HepG2 (cell line): Measurements from ENCODE around the gene RNF114. TPM values are rescaled to one million over a fixed set of nuclear protein-coding genes. Genes with fewer than 3 reads are reported as not detected.

Experiments
- ATAC-seq: fragments of 200-7000 bp; cut with Tn5 transposase; 3 replicates; pipeline ENCODE4 v1.9.1; 2020; ENCODE audit warnings: mild to moderate bottlenecking, moderate library complexity
- BruUV-seq: library from RNA; stranded (reverse); fragments of 400-500 nt; replicated peaks from 2 replicates; lab custom pipeline; 2021; lab: Mats Ljungman, UMichigan
- CTCF ChIA-PET: fragments of 300-600 bp; formaldehyde crosslinking; extraction: SDS; loops from one replicate; lab custom pipeline; 2021; ENCODE audit warnings: low total read pairs, inconsistent platforms, low intra/inter-chr PET ratio; lab: Yijun Ruan, JAX
- POLR2A ChIA-PET: fragments of 350-600 bp; sonication (Branson Sonifier 250); formaldehyde crosslinking; loops from one replicate; lab custom pipeline; 2020; ENCODE audit warnings: antibody characterized with exemption, inconsistent platforms; lab: Yijun Ruan, JAX
- DNase-seq: peaks from one replicate; pipeline ENCODE4 v3.0.0-alpha.2; 2015; ENCODE audit warnings: low spot score
- FAIRE-seq: peaks from 3 replicates; lab custom pipeline; 2011; peaks lifted over from hg19 to GRCh38; lab: Jason Lieb, UNC
- H2AFZ ChIP-seq: one replicate; pipeline ENCODE4 v1.6.1; 2011; ENCODE audit warnings: low read length, inconsistent platforms
- H3K27ac ChIP-seq: fragments of 300-600 bp; 3 replicates; pipeline ENCODE4 v1.8.0; 2011; ENCODE audit warnings: mixed run types, mild to moderate bottlenecking, mixed read lengths, low read length, inconsistent platforms; ENCODE audit not compliant: insufficient read depth; ENCODE audit errors: extremely low read length
- H3K27me3 ChIP-seq, 2 experiments: fragments of 200-600 bp in 1 of 2; 2 replicates in 1 of 2; 3 replicates in 1 of 2; pipeline versions ENCODE4 v1.6.0 to v1.8.0; 2011; ENCODE audit warnings: low read length in 2 of 2, mild to moderate bottlenecking in 2 of 2, moderate library complexity in 2 of 2, inconsistent platforms in 1 of 2; ENCODE audit not compliant: insufficient read depth in 2 of 2, control insufficient read depth in 1 of 2
- H3K36me3 ChIP-seq, 2 experiments: fragments of 200-600 bp in 1 of 2; replicated peaks in 1 of 2; 2 replicates in 1 of 2; 3 replicates in 1 of 2; pipeline versions ENCODE4 v1.5.1 to v1.8.0; 2011; ENCODE audit warnings: low read length in 2 of 2, inconsistent platforms in 1 of 2; ENCODE audit not compliant: insufficient read depth in 2 of 2, control insufficient read depth in 1 of 2
- H3K4me1 ChIP-seq: 2 replicates; pipeline ENCODE4 v1.5.1; 2012; ENCODE audit warnings: low read length, inconsistent platforms; ENCODE audit not compliant: insufficient read depth
- H3K4me2 ChIP-seq: 2 replicates; pipeline ENCODE4 v1.6.0; 2011; ENCODE audit warnings: low read depth, low read length, inconsistent platforms
- H3K4me3 ChIP-seq, 3 experiments: fragments of 200-600 bp in 1 of 3; sonication (generic), shearing (Covaris generic) in 1 of 3; replicated peaks in 1 of 3; 2 replicates each; pipeline ENCODE4 v1.5.1; 2011 to 2016; ENCODE audit warnings: low read length in 3 of 3, inconsistent platforms in 2 of 3, low read depth in 2 of 3, mild to moderate bottlenecking in 2 of 3, control low read depth in 1 of 3, mixed read lengths in 1 of 3; ENCODE audit not compliant: insufficient read depth in 1 of 3
- H3K79me2 ChIP-seq: one replicate; pipeline ENCODE4 v1.6.1; 2011; ENCODE audit warnings: low read length, inconsistent platforms; ENCODE audit not compliant: insufficient read depth
- H3K9ac ChIP-seq: 2 replicates; pipeline ENCODE4 v1.6.0; 2011; ENCODE audit warnings: mild to moderate bottlenecking, low read depth, low read length, inconsistent platforms; ENCODE audit not compliant: insufficient read depth
- H3K9me3 ChIP-seq: 2 replicates; pipeline ENCODE4 v1.5.1; 2012; ENCODE audit warnings: mild to moderate bottlenecking, low read length
- H4K20me1 ChIP-seq: 2 replicates; pipeline ENCODE4 v1.6.0; 2011; ENCODE audit warnings: inconsistent platforms, mild to moderate bottlenecking, low read length, moderate library complexity; ENCODE audit not compliant: insufficient read depth
- BHLHE40 ChIP-seq: IDR thresholded peaks from 2 replicates; pipeline ENCODE4 v1.6.1; 2011; ENCODE audit warnings: low read length, improper control_type of control experiment
- CC2D1A ChIP-seq: sonication (generic); formaldehyde crosslinking; IDR thresholded peaks from 2 replicates; pipeline ENCODE4 v1.8.1; 2023; ENCODE audit warnings: mild to moderate bottlenecking, missing genetic modification reagents
- GTF3A ChIP-seq: sonication (generic); formaldehyde crosslinking; conservative IDR thresholded peaks from 2 replicates; pipeline ENCODE4 v1.4.0; 2020; ENCODE audit warnings: mild to moderate bottlenecking, missing genetic modification reagents
- IKZF4 ChIP-seq: sonication (generic); formaldehyde crosslinking; IDR thresholded peaks from 2 replicates; pipeline ENCODE4 v1.5.1; 2020; ENCODE audit warnings: borderline replicate concordance, mild to moderate bottlenecking, low read depth, missing genetic modification reagents; ENCODE audit errors: not compliant biosample characterization
- KAT7 ChIP-seq: IDR thresholded peaks from 2 replicates; pipeline ENCODE4 v1.6.1; 2018; ENCODE audit warnings: borderline replicate concordance, missing compliant biosample characterization
- KLF13 ChIP-seq: sonication (generic); formaldehyde crosslinking; IDR thresholded peaks from 2 replicates; pipeline ENCODE4 v1.4.0; 2020; ENCODE audit warnings: mild to moderate bottlenecking, missing genetic modification reagents
- MTA3 ChIP-seq: sonication (generic); formaldehyde crosslinking; IDR thresholded peaks from 2 replicates; pipeline ENCODE4 v1.4.0; 2020; ENCODE audit warnings: missing genetic modification reagents
- NR2F6 ChIP-seq, 2 experiments: IDR thresholded peaks; 2 replicates each; pipeline ENCODE4 v1.6.1; 2016; ENCODE audit warnings: antibody characterized with exemption in 1 of 2, mild to moderate bottlenecking in 1 of 2
- ONECUT2 ChIP-seq: sonication (generic); formaldehyde crosslinking; IDR thresholded peaks from 2 replicates; pipeline ENCODE4 v1.4.0; 2020; ENCODE audit warnings: missing genetic modification reagents
- PHB2 ChIP-seq: fragments of 450-650 bp; IDR thresholded peaks from 2 replicates; pipeline ENCODE4 v1.6.1; 2018; ENCODE audit not compliant: partially characterized antibody
- TOPORS ChIP-seq: sonication (generic); formaldehyde crosslinking; IDR thresholded peaks from 2 replicates; pipeline ENCODE4 v1.8.0; 2023; ENCODE audit warnings: mild to moderate bottlenecking, missing genetic modification reagents
- XRCC5 ChIP-seq: fragments of 200-400 bp; formaldehyde crosslinking; optimal IDR thresholded peaks from 2 replicates; pipeline ENCODE3; 2017; ENCODE audit warnings: mild to moderate bottlenecking, low read length
- ZNF292 ChIP-seq: sonication (generic); formaldehyde crosslinking; IDR thresholded peaks from 2 replicates; pipeline ENCODE4 v1.8.1; 2022; ENCODE audit warnings: mild to moderate bottlenecking, low read depth, missing genetic modification reagents, borderline replicate concordance
- ZNF589 ChIP-seq: sonication (generic); formaldehyde crosslinking; conservative IDR thresholded peaks from 2 replicates; pipeline ENCODE4 v1.8.0; 2022; ENCODE audit warnings: mild to moderate bottlenecking, moderate library complexity, missing genetic modification reagents
- WGBS: methylation state at CpG from one replicate; pipeline ENCODE4 v1.1.6; 2017; ENCODE audit warnings: low lambda C conversion rate; 5-methylcytosine and 5-hydroxymethylcytosine counted together
- in situ Hi-C: cut with HindIII; loops from 2 replicates; pipeline ENCODE4 v1.10.0; 2017; ENCODE audit warnings: low pct_unique_long_range_greater_than_20kb; ENCODE audit not compliant: extremely low pct_ligation_motif_present
- intact Hi-C: fragments of 100-400 bp; cut with micrococcal nuclease; formaldehyde crosslinking; loops from one replicate; pipeline ENCODE4 v1.10.0; 2022; ENCODE audit not compliant: unreplicated experiment
- polyA plus RNA-seq, 8 experiments: library from polyadenylated mRNA; depleted of rRNA in 3 of 8; stranded (reverse) in 7 of 8; unstranded in 1 of 8; fragments of >200 nt; fragmentation: Illumina TruSeq in 4 of 8; extraction: Trizol in 4 of 8; gene quantifications; 2 replicates each; pipeline versions ENCODE4 v1.2.1 to v1.2.3, GENCODE V29; 2011 to 2016; ENCODE audit warnings: low read depth in 4 of 8, missing spikeins in 1 of 8, mixed read lengths in 1 of 8; ENCODE audit not compliant: insufficient read depth in 1 of 8
- total RNA-seq, 5 experiments: library from RNA; depleted of rRNA; stranded (reverse); fragments of >200 nt; fragmentation: Illumina TruSeq; extraction: Trizol; gene quantifications; 2 replicates each; pipeline ENCODE4 v1.2.3, GENCODE V29; 2016; ENCODE audit warnings: low read depth in 1 of 5
- TF ChIP-seq, protein P1 (sequence below): sonication (generic); formaldehyde crosslinking; IDR thresholded peaks from 2 replicates; pipeline ENCODE4 v1.9.0; 2021; ENCODE audit warnings: missing genetic modification reagents, borderline replicate concordance
- TF ChIP-seq, protein P2 (sequence below): sonication (generic); formaldehyde crosslinking; IDR thresholded peaks from 2 replicates; pipeline ENCODE4 v1.4.0; 2020; ENCODE audit warnings: missing genetic modification reagents

The RNF114 gene
- total and polyA plus RNA-seq, 2 of the 13 experiments (the other 11 are each of a cell fraction or from before 2014, with no cell fraction given) = 119 to 126 TPM

DNA sequence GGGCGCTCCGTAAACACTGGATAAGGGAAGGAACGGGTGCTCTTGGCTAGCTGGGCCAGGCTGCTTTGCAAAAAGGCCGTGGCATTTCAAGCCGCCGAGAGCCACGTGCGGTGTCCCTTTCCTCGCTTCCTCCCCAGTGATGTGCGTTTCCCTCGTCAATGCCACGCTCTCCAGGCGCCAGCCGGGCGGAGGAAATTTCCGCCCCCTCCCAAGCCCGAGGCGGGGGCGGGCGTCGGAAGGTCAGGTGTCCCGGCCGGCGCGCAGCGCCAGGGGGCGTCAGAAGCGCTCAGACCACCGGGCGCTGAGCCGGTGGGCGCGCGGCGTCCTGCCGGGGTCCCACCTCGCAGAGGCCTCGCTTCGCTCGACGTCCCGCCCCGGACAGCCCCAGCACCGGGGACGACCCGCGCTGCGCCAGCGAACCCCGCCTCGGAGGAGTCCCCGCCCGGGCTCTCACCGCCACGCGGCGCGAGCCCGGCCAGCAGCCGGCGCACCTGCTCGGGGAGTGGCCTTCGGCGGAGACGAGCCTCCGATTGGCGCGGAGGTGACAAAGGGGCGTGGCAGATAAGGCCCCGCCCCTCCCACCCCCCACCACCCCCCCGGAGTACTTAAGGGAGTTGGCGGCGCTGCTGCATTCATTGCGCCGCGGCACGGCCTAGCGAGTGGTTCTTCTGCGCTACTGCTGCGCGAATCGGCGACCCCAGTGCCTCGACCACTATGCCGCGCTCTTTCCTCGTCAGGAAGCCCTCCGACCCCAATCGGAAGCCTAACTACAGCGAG is 46.3 kb downstream of the RNF114 start, which contains the start of gene SNAI1 (continued):
- TF ChIP-seq, protein P1, sequence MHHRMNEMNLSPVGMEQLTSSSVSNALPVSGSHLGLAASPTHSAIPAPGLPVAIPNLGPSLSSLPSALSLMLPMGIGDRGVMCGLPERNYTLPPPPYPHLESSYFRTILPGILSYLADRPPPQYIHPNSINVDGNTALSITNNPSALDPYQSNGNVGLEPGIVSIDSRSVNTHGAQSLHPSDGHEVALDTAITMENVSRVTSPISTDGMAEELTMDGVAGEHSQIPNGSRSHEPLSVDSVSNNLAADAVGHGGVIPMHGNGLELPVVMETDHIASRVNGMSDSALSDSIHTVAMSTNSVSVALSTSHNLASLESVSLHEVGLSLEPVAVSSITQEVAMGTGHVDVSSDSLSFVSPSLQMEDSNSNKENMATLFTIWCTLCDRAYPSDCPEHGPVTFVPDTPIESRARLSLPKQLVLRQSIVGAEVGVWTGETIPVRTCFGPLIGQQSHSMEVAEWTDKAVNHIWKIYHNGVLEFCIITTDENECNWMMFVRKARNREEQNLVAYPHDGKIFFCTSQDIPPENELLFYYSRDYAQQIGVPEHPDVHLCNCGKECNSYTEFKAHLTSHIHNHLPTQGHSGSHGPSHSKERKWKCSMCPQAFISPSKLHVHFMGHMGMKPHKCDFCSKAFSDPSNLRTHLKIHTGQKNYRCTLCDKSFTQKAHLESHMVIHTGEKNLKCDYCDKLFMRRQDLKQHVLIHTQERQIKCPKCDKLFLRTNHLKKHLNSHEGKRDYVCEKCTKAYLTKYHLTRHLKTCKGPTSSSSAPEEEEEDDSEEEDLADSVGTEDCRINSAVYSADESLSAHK (CRISPR knock-in tag) = peak; percentile 87
- TF ChIP-seq CC2D1A (CRISPR knock-in tag) = no peak
- peak; percentile 66 for TF ChIP-seq XRCC5
- TF ChIP-seq MTA3 = 0 out of 2 replicates have a peak, but pooled peaks have one; percentile 8
- no peak for TF ChIP-seq NR2F6 (IDR thresholded peaks at IDR 0.05)
- TF ChIP-seq NR2F6 (CRISPR knock-in tag; IDR thresholded peaks at IDR 0.05) = peak; percentile 53
- TF ChIP-seq PHB2 = no peak

DNA sequence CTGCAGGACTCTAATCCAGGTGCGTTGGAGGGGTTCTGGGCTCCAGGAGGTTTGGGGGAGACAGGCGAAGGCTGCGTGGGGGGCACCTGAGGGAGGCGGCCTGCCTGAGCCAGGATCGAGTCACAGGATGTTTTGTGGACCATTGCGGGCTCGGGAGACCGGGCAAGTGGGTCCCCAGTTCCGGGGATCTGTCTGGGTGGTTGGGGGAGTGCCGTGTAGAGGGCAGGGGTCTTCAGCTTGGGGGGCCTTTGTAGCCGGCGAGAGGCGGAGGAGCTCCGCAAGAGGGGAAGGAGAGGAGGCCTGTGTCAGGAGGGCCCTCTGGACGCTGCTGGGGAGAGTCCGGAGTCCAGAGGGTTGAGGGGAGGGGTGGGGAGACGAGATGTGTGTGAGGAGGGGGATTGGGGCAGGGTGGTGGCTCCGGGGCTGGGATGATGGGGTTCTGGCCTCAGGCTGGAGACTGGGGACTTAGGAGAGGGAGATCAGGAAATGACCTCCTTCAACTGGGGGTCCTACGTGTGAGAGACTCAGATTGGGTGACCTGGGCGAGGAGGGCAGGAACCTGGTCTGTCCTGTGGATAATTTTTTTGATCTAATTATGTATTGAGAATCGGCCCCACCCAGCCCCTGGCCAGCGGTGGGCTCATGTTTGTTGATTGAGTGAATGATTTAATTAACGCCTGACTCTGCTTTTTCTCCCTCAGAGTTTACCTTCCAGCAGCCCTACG is 47.1 kb downstream of the RNF114 start:
- Histone ChIP-seq H4K20me1 (no peaks in the 10 kb centered on the region), H3K9me3 (no peaks in the 10 kb centered on the region), H3K9ac (peak overlapping the region; percentile 83), H3K27ac (peak overlapping the region; percentile 53), H3K27me3 (peaks cover 5 to 29% of the 10 kb centered on the region in 2 experiments), H2AFZ (no peak overlapping the region), H3K4me3 (peak overlapping the region; percentile 70 to 93 (median 72)), H3K4me1 (peaks cover 74% of the 10 kb centered on the region), H3K36me3 (no peaks in the 10 kb centered on the region; a peak in 2 of 5 replicates), H3K79me2 (no peaks in the 10 kb centered on the region), H3K4me2 (peak overlapping the region; percentile 100)
- intact Hi-C loops = loop anchor here (5.0 kb wide), 1 partner anchor 49 kb away; no protein-coding TSS in a partner anchor
- CTCF ChIA-PET = interaction anchor here (0.6 to 8.4 kb wide), 4 partner anchors 50 to 102 kb away, joined by 3 to 163 read pairs (median 6); no protein-coding TSS in a partner anchor
- POLR2A ChIA-PET = interaction anchor here (1.7 to 6.8 kb wide), 3 partner anchors 8 to 87 kb away, joined by 5 to 58 read pairs (median 8); partner anchors contain the start of gene RNF114
- ATAC-seq = no peak
- in situ Hi-C loops = loop anchor here (5.0 kb wide), 2 partner anchors 94 to 189 kb away; no protein-coding TSS in a partner anchor
- BruUV-seq = no TSS peak
- WGBS = 31% methylated on average over 20 of the region's 24 CpGs
- FAIRE-seq = no peak
- DNase-seq = no peak
- no peak for TF ChIP-seq ONECUT2 (CRISPR knock-in tag)
- TF ChIP-seq BHLHE40 = no peak
- no peak for TF ChIP-seq IKZF4 (CRISPR knock-in tag)
- peak; percentile 65; the same call in 1 of the 2 replicates for TF ChIP-seq ZNF292 (CRISPR knock-in tag)
- TF ChIP-seq KLF13 (CRISPR knock-in tag) = no peak
- TF ChIP-seq TOPORS (CRISPR knock-in tag) = no peak
- TF ChIP-seq KAT7 (CRISPR knock-in tag) = no peak
- peak; percentile 93; the same call in 1 of the 2 replicates for TF ChIP-seq ZNF589 (CRISPR knock-in tag)
- TF ChIP-seq GTF3A = no peak
- TF ChIP-seq, protein P2, sequence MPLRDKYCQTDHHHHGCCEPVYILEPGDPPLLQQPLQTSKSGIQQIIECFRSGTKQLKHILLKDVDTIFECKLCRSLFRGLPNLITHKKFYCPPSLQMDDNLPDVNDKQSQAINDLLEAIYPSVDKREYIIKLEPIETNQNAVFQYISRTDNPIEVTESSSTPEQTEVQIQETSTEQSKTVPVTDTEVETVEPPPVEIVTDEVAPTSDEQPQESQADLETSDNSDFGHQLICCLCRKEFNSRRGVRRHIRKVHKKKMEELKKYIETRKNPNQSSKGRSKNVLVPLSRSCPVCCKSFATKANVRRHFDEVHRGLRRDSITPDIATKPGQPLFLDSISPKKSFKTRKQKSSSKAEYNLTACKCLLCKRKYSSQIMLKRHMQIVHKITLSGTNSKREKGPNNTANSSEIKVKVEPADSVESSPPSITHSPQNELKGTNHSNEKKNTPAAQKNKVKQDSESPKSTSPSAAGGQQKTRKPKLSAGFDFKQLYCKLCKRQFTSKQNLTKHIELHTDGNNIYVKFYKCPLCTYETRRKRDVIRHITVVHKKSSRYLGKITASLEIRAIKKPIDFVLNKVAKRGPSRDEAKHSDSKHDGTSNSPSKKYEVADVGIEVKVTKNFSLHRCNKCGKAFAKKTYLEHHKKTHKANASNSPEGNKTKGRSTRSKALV (CRISPR knock-in tag) = no peak
